T follicular helper cell (primary cell): Measurements from ENCODE around the gene LRP2BP.
"Not testable (repeated sequence)": the region's sequence is repeated elsewhere in the genome, so short reads cannot be mapped to it uniquely, and the experiment has no call there.

ENCODE experiments used
- DNase-seq: peaks from one replicate; pipeline ENCODE4 v3.0.0-alpha.2; 2020; ENCODE audit warnings: low read depth

The LRP2BP gene

GRCh38 chr4:185395956-185396723, 416 bp upstream of the LRP2BP start:
- peak; percentile 93 for DNase-seq

- no peak for DNase-seq
Measured at GRCh38 chr4:185394568-185395237, 1.0 kb downstream of the LRP2BP start.

- no peak for DNase-seq
Measured at GRCh38 chr4:185392156-185392555, 3.6 kb downstream of the LRP2BP start.

- DNase-seq = no peak
Measured at GRCh38 chr4:185390941-185391340, 4.8 kb downstream of the LRP2BP start.

GRCh38 chr4:185387957-185388356, 7.8 kb downstream of the LRP2BP start:
- DNase-seq = no peak

GRCh38 chr4:185384930-185385331, 10.8 kb downstream of the LRP2BP start:
- no peak for DNase-seq

- DNase-seq = no peak
Measured at GRCh38 chr4:185384061-185384460, 11.7 kb downstream of the LRP2BP start.

- no peak for DNase-seq
Measured at GRCh38 chr4:185383451-185383850, 12.3 kb downstream of the LRP2BP start.

GRCh38 chr4:185382754-185383153, 13.0 kb downstream of the LRP2BP start:
- DNase-seq = no peak

GRCh38 chr4:185381288-185382196, 14.2 kb downstream of the LRP2BP start:
- DNase-seq = no peak

GRCh38 chr4:185380320-185380719, 15.4 kb downstream of the LRP2BP start:
- no peak for DNase-seq

- DNase-seq = no peak
Measured at GRCh38 chr4:185379326-185380295, 16.1 kb downstream of the LRP2BP start.

- DNase-seq = no peak
Measured at GRCh38 chr4:185378264-185378663, 17.5 kb downstream of the LRP2BP start.

- DNase-seq = no peak
Measured at GRCh38 chr4:185374573-185374972, 21.2 kb downstream of the LRP2BP start.

- no peak for DNase-seq
Measured at GRCh38 chr4:185374027-185374426, 21.7 kb downstream of the LRP2BP start.

GRCh38 chr4:185371702-185372101, 24.0 kb downstream of the LRP2BP start:
- no peak for DNase-seq

- DNase-seq = no peak
Measured at GRCh38 chr4:185370268-185370949, 25.3 kb downstream of the LRP2BP start.

GRCh38 chr4:185369731-185370130, 26.0 kb downstream of the LRP2BP start:
- no peak for DNase-seq

- DNase-seq = no peak
Measured at GRCh38 chr4:185364886-185365285, 30.8 kb downstream of the LRP2BP start.

- no peak for DNase-seq
Measured at GRCh38 chr4:185363251-185363650, 32.5 kb downstream of the LRP2BP start.

- not testable (repeated sequence) for DNase-seq
Measured at GRCh38 chr4:185362570-185362969, 33.2 kb downstream of the LRP2BP start.
